SH-SY5Y (cell line): Measurements from ENCODE around the gene PROX1.

Experiments
- GATA2 ChIP-seq: IDR thresholded peaks from 2 replicates; pipeline ENCODE4 v1.6.1; 2011; ENCODE audit warnings: mild to moderate bottlenecking, low read depth, low read length
- GATA3 ChIP-seq: IDR thresholded peaks from 2 replicates; pipeline ENCODE4 v1.6.1; 2011; ENCODE audit warnings: low read depth, mild to moderate bottlenecking, low read length, moderate library complexity

Gene PROX1

DNA sequence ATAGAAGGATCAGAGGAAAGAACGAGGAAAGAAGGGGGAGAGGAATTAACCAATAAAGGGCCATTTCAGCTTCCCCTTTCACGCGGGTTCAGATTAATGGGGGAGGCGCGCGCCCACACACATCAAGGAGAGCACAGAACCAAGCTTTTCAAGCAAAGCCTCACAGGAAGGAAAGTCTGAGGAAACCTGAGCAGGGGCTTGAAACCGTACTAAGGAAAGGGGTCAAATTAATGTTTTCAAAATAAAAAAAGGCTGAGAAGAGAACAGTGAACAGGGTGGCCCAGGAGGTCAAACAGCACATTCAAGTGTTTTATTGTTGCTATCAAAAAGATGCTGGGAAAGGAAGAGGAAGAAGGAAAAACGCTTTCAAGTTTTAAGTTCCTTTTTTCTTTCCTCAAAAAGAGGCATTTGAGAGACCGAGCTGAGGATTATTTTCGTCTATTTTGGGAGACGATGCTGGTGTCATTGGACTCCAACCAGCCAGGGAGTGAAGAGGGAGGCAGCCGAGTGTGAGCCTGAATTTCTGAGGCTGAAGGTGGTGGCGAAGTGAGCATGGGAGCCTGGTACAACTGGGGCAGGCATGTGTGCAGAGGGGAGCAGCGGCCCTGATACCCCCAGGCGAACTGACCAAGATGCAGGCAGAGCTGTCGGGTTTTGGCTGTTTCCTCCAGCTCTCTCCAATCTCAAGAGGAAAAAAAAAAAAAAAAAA, 88.4 kb downstream of the PROX1 start:
- TF ChIP-seq GATA2 (no peak), GATA3 (no peak)

DNA sequence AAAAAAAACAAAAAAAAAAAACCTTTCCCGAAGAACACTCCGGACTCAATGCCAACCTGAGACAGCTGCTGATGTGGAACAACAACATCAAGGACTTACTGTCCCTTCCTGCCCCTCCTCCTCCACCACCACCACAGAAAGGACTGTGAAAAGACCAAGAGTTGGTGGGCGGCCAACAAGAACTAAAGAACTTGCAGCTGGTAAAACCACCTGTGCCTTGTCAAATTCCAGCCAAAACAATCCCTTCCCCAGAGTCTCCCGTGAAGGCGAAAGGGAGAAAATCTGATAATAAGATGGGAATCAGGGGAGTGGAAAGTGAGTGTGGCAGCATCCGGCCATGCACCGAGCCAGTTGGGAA, 88.9 kb downstream of the PROX1 start:
- no peak for TF ChIP-seq GATA2
- no peak for TF ChIP-seq GATA3

DNA sequence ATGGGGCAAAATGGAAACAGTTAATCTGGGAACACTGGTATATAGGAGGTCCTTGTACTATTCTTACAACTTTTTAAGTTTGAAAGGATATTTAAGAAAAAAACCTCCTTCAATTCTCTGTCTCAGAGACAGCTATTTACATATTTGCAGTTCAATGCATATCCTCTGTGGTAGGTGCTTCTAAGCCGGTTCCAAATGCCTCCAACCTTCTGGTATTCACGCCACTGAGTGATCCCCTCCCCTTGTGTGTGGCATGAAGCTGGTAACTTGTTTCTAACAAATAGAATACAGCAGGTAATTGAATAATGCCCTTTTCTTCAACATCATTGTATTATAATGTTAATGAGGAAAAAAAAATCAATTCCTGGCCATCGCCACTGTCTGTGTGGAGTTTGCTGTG, 91.2 kb downstream of the PROX1 start:
- TF ChIP-seq GATA3 (no peak), GATA2 (no peak)

DNA sequence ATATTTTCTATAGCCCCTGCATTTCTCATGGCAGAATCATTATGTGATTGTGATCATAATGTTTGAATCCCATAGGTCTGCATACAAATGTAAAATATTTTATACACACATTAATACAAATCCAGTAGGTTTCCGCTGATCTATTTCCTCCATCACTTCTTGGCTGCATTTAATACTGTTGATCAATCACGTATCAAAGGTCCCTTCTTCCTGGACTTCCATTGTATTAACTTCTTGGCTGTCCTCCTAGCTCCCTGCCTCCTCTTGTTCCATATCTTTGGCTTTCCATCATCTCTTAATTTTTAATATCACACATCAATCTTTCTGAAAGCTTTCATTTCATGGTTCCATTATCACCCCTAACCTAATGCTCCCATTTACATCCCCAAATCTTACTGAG, 97.6 kb downstream of the PROX1 start:
- no peak for TF ChIP-seq GATA3
- TF ChIP-seq GATA2, result no peak

DNA sequence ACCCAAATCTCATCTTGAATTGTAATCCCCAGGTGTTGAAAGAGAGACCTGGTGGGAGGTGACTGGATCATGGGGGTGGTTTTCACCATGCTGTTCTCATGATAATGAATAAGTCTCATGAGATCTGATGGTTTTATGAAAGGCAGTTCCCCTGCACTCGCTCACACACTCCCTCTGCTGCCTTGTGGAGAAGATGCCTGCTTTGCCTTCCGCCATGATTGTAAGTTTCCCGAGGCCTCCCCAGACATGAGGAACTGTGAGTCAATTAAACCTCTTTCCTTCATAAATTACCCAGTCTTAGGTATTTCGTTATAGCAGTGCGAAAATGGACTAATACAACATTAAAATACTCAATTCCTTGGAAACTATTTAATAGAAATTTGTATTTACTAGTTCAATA, 99.2 kb downstream of the PROX1 start:
- TF ChIP-seq GATA3 (no peak), GATA2 (no peak)
